ENCODE results near the gene IL1R2.

The IL1R2 gene

DNA sequence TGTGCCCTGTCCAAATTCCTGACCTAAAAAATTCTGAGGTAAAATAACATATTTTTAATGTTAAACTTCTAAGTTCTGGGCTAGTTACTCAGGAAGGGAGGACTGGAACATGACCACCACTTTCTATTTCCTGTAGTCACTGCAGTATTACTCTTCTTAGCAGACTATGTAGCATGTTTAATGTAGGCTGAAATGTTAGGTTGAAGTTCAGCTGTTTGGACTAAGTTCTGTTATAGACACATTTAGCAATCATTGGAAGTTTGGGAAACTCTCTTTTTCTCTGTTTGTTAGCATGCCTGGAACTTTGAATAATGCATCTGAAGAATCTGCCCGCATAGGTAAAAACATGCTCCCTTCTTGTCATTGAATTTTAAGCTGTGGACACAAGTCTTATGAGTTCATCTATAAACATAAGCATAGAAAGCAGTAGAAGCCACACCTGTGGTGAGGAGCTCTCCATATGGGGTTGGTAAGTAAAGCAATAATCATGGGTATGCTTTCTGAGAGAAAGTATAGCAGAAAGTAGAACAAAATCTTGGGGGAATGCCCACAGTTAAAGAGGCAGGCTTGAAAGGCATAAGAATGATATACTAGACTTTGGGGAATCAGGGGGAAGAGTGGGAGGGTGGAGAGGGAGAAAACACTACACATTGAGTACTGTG lies 52.6 kb downstream of the IL1R2 start:
- no peak for DNase-seq

DNA sequence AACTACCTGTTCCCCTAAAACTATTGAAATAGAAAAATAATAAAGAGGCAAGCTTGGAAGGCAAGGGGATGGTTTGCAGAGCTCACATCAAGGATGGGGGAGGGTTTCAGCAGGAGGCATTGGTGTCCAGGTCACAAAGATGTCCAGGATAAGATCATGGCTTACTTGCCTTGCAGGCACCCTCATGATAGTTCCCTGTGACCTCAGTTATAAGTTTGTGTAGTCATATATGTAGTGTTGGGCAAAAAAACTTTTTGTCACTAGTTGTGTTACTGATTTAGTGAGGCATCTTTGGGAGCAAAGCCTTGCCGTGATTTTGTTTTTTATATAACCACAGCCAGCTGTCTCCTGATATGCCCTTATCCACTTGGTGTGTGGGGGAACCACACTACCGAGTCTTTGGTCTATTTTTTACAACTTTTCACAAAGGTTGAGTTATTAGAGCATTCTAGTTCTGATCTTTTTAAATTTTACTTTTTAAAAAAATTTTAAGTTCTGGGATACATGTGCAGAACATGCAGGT lies 53.3 kb downstream of the IL1R2 start:
- no peak for DNase-seq

DNA sequence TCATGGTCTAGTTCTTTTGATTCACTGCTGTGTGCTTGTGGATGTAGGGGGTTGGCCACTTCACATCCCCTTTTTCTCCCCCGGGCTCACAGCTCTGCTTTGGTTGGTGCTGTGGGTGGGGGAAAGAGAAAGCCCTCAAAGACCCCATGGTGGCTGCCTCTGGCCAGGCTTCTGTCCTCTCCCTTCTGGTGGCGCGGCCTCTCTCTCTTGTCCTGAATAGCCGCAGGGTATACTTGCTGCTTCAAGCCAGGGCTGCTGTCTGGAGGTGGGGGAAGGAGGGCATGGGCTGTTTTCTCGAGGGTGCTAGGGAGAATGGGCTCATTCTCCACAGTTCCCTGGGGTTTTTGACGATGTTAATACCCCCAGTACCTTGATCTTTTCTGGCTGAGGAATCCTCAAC lies 53.9 kb downstream of the IL1R2 start:
- DNase-seq, result no peak

DNA sequence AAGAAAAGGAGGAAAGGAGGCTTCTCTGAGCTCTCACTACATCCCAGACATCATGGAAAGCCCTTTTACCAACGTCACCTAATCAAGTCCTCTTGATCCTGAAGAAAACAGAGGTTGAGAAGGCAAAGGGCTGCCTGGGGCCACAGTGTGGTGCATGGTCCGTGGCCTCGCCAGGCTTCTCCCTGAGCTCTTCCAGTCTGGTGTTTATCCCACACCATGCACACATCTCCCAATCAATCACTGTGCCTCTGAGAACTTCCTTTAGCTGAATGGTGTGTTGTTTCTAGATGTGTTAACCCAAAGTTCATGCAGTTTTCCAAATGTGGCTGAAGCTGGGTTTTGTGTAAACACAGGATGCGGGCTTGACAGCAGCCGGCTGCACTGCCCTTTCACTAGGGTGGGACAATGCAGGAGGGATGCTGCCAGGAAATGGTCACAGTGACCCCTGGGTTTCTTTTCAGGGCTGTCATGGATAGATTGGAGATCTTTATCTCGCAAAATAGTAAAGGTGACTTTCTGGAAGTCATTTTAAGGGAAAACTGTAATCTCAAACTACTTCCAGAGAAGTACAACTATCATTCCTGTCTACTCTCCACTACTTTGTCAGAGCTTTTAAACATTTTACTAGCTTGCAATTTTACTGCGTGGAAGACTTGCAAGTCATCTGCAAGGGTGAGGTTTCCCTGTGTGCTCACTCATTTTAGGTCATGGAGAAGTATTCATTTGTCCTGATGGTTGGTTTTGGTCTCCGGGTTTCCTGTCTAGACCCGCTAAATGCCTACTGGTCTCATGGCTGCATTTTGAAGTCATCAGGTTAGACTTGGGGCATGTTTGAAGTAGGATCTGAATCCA lies 54.6 kb downstream of the IL1R2 start:
- DNase-seq, result no peak

DNA sequence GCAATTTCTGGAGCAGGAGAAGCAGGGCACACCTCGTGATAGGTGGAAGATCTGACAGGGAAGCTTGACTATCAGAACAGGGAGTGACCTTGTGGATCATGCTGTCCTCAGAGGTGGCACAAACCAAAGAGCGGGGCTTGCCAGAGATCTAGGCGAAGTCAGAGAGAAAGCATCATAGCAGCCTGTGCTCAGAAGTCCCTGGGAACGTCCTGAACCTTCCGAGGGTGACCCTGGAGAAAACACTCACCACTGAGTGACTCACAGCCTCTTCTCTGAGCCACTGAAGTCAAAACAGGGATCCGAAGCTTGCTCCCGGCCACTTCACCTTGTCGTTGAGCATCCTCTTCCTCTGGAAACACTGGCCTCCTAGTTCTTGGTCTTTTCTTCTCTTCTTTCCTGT lies 56.7 kb downstream of the IL1R2 start:
- no peak for DNase-seq

DNA sequence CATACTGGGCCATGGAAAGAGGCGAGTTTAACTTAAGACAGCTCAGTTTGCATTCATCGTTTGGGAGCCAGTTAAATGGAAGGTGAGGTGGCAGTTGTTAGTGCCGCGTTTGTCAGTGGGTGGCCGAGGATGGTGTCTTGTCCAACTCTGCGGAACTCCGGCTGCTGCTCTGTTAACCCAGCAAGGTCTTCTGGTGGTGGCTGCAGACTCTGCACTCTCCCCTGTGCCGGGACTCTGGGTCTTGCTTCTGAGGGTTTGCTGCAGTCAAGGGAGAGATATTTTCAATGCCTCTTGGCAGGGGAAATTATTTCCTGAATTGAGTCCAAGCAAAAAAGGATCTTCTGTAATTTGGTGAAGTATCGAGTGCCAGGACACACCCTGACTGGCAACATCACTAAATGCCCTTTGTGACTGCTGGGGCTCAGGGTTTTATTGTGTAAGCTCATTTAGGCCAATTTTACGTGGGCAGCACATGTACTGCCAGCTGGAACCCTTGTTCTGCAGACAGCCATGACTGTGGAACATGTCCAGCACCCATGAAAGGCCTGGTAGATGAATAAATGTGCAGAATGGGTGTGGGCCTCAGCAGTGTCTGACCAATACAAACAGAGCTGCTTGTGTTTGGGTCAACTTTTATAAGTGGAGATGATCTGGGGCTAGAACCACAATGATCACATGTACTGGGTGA lies 58.1 kb downstream of the IL1R2 start:
- no peak for DNase-seq

DNA sequence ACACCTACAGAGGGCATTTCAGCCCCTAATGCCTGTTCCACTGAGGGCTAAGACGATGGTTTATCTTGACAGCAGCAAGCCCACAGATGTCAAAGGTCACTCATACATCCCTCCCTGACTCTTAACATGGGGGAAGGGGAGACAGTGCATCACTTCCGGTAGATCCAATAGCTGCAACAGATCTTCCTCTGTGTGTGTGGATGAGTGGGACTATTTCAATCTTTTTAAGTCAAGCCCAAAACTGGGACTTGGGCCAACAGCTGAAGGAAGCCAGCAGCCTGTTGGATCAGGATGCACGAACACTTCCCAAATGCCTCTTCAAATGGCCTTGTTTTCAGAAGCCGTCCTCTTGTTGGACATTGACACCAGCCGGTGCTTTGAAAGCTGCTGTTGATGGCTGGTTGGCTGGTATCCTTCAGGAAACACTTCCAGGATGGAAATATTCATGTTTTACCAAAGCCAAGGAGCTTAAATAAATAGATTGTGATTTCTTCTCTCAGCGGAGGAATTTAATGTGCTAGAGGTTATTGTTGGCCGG lies 59.2 kb downstream of the IL1R2 start:
- DNase-seq, result no peak

DNA sequence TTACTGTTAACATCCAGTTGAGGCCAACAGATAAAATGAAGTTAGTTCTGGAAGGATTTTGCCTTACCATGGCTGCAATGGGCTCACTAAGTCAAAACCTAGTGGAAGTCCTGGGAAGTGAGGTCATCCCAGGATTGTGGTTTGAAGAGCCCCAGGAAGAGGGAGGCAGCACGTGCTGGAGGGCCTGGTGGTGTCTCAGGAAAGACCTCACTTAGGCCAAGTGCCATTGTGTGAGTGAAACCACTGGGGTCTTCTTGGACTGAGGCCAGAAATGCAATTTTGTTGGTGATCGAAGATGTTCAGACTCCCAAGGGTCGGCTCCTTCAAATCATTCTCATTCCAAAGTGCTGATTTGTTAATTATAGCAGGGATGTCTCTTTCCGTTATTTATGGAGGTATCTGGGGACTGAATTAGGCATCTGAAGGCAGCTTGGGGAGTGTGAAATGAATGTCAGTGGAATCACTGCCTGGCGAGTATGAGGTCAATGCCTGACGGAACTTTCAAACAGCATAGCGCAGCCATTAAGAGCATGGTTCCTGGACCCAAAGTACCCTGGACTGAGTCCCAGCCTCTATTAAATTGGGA lies 60.0 kb downstream of the IL1R2 start:
- DNase-seq, result no peak

DNA sequence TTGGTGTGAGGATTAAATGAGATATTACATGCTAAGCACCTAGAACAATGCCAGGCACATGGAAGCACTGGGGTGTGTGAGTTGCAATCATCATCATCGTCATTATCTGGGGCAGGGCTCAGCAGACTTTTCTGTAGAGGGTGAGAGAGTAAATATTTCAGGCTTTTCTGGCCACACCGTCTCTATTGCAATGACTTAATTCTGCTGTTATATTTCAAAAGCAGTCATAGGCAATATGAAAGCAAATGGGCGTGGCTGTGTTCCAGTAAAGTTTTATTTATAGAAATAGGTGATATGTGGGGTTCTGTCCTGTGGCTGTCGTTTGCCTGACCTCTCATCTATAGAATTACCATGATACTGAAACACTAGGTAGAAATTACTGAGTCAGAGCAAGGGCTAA lies 60.6 kb downstream of the IL1R2 start:
- no peak for DNase-seq

DNA sequence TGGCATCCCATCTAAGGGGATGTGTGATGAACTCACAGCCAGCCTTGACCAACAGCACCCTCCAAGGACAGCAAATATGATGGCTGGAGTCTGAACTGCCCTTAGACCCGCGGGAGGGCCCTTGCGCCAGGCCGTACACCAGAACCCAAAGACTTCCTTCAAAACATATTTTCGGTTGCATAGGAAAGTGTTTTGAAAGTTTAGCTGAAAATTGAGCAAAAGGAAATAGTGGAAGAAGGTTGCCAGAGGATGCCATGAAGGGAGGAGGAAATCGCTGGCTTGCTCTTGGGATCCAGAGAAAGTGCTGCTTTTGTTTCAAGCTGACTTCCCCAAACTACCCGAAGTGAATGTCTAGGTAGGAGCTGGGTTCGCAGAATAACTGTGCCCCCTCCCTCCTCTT lies 61.3 kb downstream of the IL1R2 start:
- DNase-seq, result no peak

DNA sequence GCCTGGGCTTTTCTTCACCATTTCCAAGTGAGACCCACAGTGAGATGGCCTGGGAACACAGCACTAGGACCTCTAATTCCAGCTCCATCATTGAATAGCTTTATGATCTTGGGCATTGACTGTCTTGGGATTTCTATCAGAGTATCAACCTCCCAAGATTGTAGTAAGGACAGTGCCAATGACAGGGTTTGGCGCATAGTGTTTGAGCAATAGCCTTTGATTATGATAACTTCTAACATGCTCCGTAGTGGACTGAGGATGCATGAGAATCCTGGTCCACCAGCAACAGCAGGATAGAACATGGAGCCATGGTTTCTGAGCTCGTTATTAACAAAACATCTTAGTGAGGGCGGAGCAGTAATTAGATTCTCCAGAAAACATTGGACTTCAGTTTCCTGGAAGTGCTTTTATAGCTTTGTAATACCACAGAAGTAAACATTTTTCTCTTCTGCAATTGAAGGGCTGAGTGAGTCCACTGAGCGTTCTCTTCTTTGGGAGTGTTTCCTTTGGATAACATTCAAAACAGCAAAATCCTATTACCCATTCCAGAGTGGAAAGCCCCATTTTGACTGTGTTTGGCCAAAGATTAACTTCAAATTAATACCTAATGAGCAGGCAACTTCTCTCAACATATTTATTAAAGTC lies 63.7 kb downstream of the IL1R2 start:
- DNase-seq, result no peak

DNA sequence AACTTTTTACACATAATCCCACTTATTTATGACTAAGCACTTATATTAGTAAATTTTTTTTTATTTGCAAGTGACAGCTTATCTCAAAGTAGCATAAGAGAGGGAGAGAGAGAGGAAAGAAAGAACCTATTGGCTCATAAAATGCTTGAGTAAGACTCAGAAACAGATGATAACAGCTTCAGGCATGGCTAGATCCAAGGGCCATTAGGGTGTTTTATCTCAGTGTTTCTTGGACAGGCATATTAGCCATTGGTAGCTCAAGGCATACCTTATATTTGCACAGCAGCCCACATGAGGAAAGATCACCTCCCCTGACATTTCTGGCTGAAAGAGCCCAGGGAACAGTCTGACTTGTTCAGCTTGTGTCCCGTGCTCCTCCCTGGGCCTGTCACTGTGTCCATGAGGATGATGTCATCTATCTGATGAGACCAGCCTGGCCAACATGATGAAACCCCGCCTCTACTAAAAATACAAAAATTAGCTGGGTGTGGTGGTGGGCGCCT lies 64.4 kb downstream of the IL1R2 start:
- DNase-seq, result no peak

DNA sequence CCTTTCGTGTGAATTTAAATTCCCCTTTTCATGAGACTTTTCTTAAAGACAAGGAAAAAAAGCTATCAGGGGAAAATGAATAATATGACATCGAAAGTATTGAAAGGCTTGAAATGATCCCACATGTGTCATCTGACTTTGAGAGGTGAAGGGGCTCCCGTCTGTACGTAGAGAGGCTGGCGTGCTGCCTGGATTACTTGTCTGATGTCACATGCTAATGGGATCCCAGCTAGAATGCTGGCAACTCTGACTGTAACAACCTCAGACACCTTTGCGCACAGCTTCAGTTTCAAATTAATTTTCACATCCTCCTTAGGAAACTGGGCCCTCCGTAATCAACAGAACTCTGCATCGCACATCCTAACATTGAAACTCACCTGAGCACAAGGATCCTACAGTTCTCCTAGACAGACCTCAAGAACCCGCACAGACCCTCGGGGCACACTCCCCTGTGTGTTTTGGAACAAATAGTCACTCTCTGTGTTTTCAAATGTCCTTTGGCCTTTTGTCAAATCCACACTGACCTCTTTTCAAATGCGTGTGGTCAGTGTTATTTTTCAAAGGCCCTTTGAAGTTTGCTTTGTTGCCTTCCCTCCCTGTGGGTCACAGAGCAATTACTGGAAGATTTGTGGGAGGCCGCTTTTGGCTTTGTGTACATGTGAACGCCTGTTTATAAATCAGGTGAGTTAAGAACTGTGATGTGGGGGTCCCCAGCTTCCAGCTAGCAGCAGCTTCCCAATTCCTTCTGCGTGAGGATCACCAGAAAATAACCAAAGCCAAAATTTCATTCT lies 65.9 kb downstream of the IL1R2 start:
- DNase-seq, result no peak

DNA sequence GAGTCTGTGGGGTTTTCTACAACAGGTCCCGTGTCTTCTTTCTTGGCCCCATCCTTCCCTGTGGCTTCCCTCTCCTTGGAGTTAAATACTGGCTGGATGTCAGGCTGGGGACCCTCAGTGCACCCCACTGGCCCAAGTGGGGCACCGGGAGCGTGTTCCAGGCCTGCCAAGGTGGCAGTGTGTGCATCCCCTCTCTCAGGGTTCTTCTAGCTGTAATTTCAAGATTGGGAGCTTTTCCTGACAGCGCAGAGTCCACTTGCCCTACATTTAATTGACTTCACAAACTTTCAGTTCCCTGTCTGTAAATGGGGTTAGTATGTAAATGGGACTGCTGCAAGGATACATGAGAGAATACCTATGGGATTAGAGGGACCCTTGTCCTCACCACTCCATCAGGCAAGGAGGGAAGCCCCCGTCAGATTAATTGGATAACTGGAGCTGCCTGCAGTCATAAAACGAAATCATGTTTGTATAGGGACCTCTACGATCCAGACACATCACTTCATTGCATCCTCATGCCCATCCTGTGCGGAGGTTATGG lies 66.6 kb downstream of the IL1R2 start:
- DNase-seq, result no peak

DNA sequence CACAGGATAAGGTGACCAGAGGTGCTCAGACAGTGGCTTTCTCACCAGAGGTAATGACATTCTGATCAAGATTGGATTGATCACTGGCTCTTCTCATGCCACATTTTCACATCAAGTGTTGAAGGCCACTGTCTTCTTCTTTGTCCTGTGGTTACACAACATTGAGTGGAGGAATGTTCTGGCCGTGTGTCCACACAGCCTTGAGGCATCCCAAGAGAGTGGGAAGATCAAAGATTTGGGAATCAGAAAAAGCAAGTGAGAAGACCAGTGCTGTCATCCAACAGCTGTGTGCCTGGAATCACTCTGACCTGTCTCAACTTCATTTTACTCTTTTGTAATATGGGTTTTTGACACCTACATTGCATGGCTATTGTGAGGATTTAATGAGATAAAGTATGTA lies 67.4 kb downstream of the IL1R2 start:
- DNase-seq, result no peak

DNA sequence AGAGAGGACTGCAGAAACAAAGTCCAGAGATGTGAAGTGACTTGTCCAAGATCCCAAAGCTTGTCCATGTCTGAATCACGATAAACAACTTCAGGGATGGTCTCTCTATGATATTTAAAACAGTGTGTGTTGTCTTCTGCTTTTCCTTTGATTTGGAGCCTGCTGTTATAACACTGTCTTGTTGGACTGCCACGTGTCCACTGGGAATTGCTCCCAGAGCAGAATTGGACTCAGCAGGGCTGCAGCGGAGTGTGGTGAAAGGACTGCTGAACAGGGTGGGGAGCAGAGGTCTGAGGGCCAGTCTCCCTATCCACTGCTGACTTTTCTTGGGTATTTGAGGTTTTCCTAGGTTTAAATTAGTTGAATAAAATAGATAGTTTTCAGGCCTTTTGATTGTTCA lies 68.3 kb downstream of the IL1R2 start:
- no peak for DNase-seq

DNA sequence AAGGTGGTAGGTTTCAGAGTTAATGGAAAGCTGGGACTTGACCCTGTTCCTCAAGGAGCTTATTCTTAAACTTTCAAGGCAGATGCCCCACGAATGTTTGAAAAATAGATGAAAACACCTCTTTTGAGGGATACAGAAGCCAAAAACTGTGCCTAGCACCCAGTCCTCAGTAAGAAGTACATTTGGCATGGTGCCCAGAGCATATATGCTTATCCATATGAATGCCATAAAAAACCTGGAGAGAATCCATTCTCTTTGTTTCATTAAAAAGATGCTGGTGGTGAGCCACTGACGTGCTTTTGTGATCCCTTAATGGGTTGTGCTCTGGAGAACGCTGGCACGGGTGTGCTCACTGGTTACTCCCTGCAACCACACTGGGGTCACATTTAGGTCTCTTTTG lies 69.0 kb downstream of the IL1R2 start:
- DNase-seq, result no peak

DNA sequence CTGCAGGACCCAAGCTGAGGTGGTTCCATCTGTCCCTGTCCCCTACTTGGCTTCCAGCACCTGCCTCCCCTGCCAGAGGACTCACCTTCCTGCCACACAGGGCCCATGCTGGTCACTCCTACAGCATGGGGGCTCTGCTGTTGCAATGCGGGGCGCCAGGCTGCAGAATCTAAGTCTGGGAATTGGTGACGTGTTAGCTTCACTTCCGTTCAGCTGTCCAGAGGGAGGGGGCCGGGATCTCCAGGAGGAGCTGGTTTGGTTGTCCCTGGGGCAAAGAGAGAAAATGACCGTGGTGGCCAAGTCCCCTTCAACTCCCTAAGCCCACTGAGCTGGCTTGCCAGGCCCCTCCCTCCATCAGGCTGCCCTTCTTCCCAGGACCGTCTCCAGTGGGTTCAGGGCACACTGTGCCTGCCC lies 69.5 kb downstream of the IL1R2 start:
- DNase-seq, result no peak

DNA sequence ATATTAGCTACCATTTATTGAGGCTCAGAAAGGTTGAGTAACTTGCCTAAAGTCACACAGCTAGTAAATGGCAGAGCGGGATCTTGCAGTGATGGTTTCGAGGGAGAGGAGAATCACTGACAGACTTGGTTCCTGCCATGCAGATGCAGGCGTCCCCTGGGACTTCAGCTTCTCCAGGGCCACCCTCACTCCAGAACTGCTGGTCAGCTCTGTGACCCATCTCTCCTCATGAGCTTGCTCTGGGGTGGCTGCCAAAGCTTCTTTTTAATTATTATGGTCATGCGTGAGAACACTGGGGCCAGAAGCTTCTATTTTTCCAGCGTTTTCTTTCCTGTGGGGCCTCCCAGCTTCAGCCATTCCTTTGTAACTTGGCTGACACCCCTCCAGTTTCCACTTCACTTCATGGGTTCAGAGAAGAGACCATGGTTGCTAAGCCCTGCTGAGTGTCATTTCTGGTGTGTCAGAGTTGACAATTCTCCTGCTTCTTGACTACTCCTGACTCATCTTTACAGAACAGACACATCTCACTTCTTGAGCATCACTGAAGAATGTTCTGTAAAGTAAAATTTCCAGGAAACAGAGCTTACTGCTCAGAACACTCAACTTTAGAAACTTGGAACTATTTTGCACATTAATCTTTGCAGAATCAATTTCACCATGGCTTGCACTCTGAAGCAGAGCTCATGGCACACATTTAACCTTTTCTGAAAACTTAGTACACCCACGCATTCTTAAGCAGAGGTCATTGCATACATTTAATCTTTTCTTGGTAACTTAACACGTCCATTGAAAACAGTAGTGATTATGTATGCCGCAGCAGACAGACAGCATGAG lies 70.4 kb downstream of the IL1R2 start:
- DNase-seq, result peak in 1 of 2 experiments; percentile 12

DNA sequence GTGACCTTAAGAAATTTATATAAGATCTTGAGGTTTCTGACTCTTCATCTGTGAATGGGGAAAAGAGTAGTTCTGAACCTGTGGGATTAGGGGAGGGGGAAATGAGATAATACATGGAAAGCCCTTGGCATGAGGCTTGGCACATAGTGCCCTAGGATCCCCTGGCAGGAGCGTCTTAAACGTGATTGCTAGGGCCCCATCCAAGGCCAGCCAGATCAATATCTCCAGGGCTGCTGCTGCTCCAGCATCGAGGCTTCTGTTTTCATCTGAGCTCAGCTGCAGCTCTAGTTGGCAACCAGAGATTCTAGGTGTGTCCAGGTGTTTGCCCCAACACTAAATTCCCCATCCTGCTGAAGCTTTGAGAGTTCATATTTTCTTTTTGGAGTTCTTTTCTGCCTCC lies 71.0 kb downstream of the IL1R2 start:
- no peak for DNase-seq
